Adrenal gland (tissue), 12 donors: ENCODE results near the gene SRRT. TPM values are rescaled to one million over a fixed set of nuclear protein-coding genes. Genes with fewer than 3 reads are reported as not detected.

Source experiments
- DNase-seq, 7 donors: peaks; one replicate each; pipeline ENCODE4 v3.0.0-alpha.2; 2019 to 2020
- H3K27ac ChIP-seq, 5 donors: fragments of 200-600 bp; sonication (generic) in 4 of 5; 1 replicate in 3 of 5; 2 replicates in 2 of 5; pipeline versions ENCODE4 v1.5.1 to v1.8.0; 2016 to 2020; ENCODE audit warnings: mild to moderate bottlenecking in 1 of 5
- H3K27me3 ChIP-seq: fragments of 200-600 bp; 2 replicates; pipeline ENCODE4 v1.8.0; 2021
- H3K36me3 ChIP-seq, 2 donors: fragments of 200-600 bp; replicated peaks in 1 of 2; 1 replicate in 1 of 2; 2 replicates in 1 of 2; pipeline versions ENCODE4 v1.5.1 to v1.8.0; 2018 to 2022
- H3K4me1 ChIP-seq, 2 donors: fragments of 200-600 bp; replicated peaks in 1 of 2; 1 replicate in 1 of 2; 2 replicates in 1 of 2; pipeline versions ENCODE4 v1.5.1 to v1.8.0; 2018 to 2021
- H3K4me3 ChIP-seq, 4 donors: fragments of 200-600 bp; sonication (generic) in 3 of 4; one replicate each; pipeline ENCODE4 v1.5.1; 2016 to 2018
- H3K9me3 ChIP-seq, 3 donors: fragments of 200-600 bp; sonication (generic) in 1 of 3; replicated peaks in 1 of 3; 1 replicate in 2 of 3; 2 replicates in 1 of 3; pipeline versions ENCODE4 v1.5.1 to v1.8.0; 2016 to 2021
- CTCF ChIP-seq, 6 experiments: fragments of 450-650 bp in 4 of 6; fragments of 200-600 bp in 2 of 6; sonication (generic) in 1 of 6; IDR thresholded peaks; 1 replicate in 5 of 6; 2 replicates in 1 of 6; pipeline versions ENCODE4 v1.5.1 to v1.8.0; 2016 to 2021; ENCODE audit warnings: antibody characterized with exemption in 6 of 6, mild to moderate bottlenecking in 2 of 6, moderate library complexity in 1 of 6
- POLR2A ChIP-seq, 2 donors: fragments of 450-650 bp; IDR thresholded peaks; one replicate each; pipeline ENCODE4 v1.6.1; 2017; ENCODE audit warnings: antibody characterized with exemption in 2 of 2, mild to moderate bottlenecking in 2 of 2, moderate library complexity in 1 of 2
- WGBS, 4 donors: extraction: QIAGEN DNeasy Blood & Tissue Kit in 2 of 4; methylation state at CpG; one replicate each; pipeline versions ENCODE4 v1.1.5 to v1.1.7; 2013 to 2017; 5-methylcytosine and 5-hydroxymethylcytosine counted together
- intact Hi-C, 2 donors: fragments of 100-400 bp; cut with DNase I; formaldehyde crosslinking; loops; one replicate each; pipeline versions ENCODE4 v1.14.1 to v1.15.0; 2022 to 2023
- polyA plus RNA-seq, 3 donors: library from polyadenylated mRNA; stranded (reverse); fragments of 200-250 nt in 2 of 3; fragments of 350-450 nt in 1 of 3; fragmentation: Illumina TruSeq in 1 of 3; extraction: RNeasy Lipid Tissue Mini Kit (QIAGEN cat#74804) in 1 of 3; gene quantifications; one replicate each; pipeline ENCODE4 v1.2.3, GENCODE V29; 2013 to 2014
- total RNA-seq, 9 donors: library from RNA; depleted of rRNA in 4 of 9; stranded (reverse); fragments of >200 nt in 4 of 9; fragments of 120-200 nt in 1 of 9; fragmentation: NEBNext Ultra II Directional in 1 of 9; extraction: Animal tissue kit (Norgen Biotek cat#: 25700) in 1 of 9; gene quantifications; one replicate each; pipeline versions ENCODE4 v1.1.0 to v1.2.4, GENCODE V29; 2013 to 2023
- donor health status: healthy with polysubstance abuse.
- donor health status: Bipolar disorder and iron deficiency.
- donor health status: DM: yes; HTN: yes; CAD: no.
- donor health status: DM: no; HTN: no; CAD: no.
- donor health status: DM: no; HTN: no; CAD: no.
- donor health status: DM: yes; HTN: yes; CAD: no.

The SRRT gene
- total and polyA plus RNA-seq, 12 donors, result 44.0 to 289 (median 97.1) TPM

DNA sequence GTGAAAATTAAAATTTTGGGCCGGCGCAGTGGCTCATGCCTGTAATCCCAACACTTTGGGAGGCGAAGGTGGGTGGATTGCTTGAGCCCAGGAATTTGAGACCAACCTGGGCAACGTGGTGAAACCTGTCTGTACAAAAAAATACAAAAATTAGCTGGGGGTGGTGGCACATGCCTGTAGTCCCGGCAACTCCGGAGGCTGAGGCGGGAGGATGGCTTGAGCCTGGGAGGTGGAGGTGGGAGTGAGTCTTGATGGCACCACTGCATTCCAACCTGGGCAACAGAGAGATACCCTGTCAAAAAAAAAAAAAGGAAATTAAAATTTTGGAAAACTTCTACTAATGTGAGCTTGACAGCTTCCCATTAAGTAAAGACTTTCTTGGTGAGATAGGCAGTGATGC is 3.1 kb downstream of the SRRT start:
- TF ChIP-seq CTCF (IDR thresholded peaks at IDR 0.05), result no peak
- no peak for TF ChIP-seq POLR2A (IDR thresholded peaks at IDR 0.05)
- 78 to 89% (median 81%) methylated on average over 7 of the region's 7 CpGs for WGBS, 4 donors
- H3K4me1 ChIP-seq, result peaks cover 21 to 47% of the 10 kb centered on the region in 2 donors
- H3K27ac ChIP-seq, result no peak overlapping the region
- H3K27me3 ChIP-seq, result no peaks in the 10 kb centered on the region
- DNase-seq, result no peak
- no peaks in the 10 kb centered on the region for H3K9me3 ChIP-seq
- H3K36me3 ChIP-seq, result peaks cover 0 to 50% of the 10 kb centered on the region in 2 donors
- intact Hi-C loops, result no loop called here
- H3K4me3 ChIP-seq, result no peak overlapping the region

DNA sequence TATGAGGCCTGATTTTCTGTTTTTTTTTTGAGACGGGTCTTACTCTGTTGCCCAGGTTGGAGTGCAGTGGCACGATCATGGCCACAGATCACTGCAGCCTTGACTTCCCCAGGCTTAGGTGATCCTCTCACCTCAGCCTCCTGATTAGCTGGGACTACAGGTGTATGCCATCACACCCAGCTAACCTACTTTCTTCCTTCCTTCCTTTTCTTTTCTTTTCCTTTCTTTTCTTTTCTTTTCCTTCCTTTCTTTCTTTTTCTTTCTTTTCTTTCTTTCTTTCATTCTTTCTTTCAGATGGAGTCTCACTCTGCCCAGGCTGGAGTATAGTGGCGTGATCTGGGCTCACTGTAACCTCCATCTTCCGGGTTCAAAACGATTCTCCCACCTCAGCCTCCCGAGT is 3.8 kb downstream of the SRRT start:
- H3K4me1 ChIP-seq, result peaks cover 21 to 47% of the 10 kb centered on the region in 2 donors
- H3K27me3 ChIP-seq, result no peaks in the 10 kb centered on the region
- no peak overlapping the region for H3K4me3 ChIP-seq
- intact Hi-C loops, result no loop called here
- 68 to 73% (median 71%) methylated on average over 6 of the region's 6 CpGs for WGBS, 4 donors
- H3K27ac ChIP-seq, result peak overlapping the region in 1 of 5 donors; percentile 8
- H3K36me3 ChIP-seq, result peaks cover 0 to 50% of the 10 kb centered on the region in 2 donors
- no peaks in the 10 kb centered on the region for H3K9me3 ChIP-seq
- no peak for DNase-seq
- TF ChIP-seq CTCF (IDR thresholded peaks at IDR 0.05) (no peak), POLR2A (IDR thresholded peaks at IDR 0.05) (no peak)

- no peak overlapping the region for H3K27ac ChIP-seq
- TF ChIP-seq CTCF (IDR thresholded peaks at IDR 0.05) (no peak), POLR2A (IDR thresholded peaks at IDR 0.05) (no peak)
- peaks cover 0 to 59% of the 10 kb centered on the region in 2 donors for H3K36me3 ChIP-seq
These were observed 4.9 kb downstream of the SRRT start for GRCh38 chr7:100879685-100880261.

DNA sequence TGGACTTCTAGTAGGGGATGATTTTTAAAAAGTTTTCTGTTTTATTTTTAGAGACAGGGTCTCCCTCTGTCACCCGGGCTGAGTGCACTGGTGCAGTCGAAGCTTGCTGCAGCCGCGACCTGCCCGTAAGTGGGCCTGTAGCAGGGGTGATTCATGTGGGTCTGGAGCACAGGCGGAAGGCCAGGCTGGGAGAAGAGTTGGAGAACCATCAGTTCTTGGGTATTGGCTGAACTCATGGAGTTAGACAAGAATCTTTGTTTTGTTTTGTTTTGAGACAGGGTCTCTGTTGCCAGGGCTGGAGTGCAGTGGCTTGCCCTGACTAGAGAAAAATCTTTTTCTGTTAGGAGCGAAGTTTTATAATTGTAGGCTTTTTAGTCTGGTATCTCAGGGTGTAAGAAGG is 5.7 kb downstream of the SRRT start:
- Histone ChIP-seq H3K4me1 (peaks cover 13 to 46% of the 10 kb centered on the region in 2 donors), H3K36me3 (peaks cover 0 to 67% of the 10 kb centered on the region in 2 donors), H3K27me3 (no peaks in the 10 kb centered on the region), H3K9me3 (no peaks in the 10 kb centered on the region), H3K27ac (no peak overlapping the region), H3K4me3 (no peak overlapping the region)
- no peak for DNase-seq
- 73 to 82% (median 79%) methylated on average over 7 of the region's 7 CpGs for WGBS, 4 donors
- intact Hi-C loops, result no loop called here
- TF ChIP-seq POLR2A (IDR thresholded peaks at IDR 0.05) (no peak), CTCF (IDR thresholded peaks at IDR 0.05) (no peak)

More at GRCh38 chr7:100879685-100880261, 4.9 kb downstream of the SRRT start:
- no peaks in the 10 kb centered on the region for H3K9me3 ChIP-seq
- no peak overlapping the region for H3K4me3 ChIP-seq
- H3K4me1 ChIP-seq, result peaks cover 14 to 47% of the 10 kb centered on the region in 2 donors
- 50 to 59% (median 58%) methylated on average over 11 of the region's 11 CpGs for WGBS, 4 donors
- intact Hi-C loops, result no loop called here
- H3K27me3 ChIP-seq, result no peaks in the 10 kb centered on the region
- peak in 2 of 7 donors; percentile 52 to 58 for DNase-seq
